HG03378 (cell line): ENCODE measurements around the gene SBF2.
"Not testable (repeated sequence)": the region's sequence is repeated elsewhere in the genome, so short reads cannot be mapped to it uniquely, and the experiment has no call there.

Source experiments
- ATAC-seq: cut with Tn5 transposase; IDR thresholded peaks from one replicate; pipeline ENCODE4 v1.9.1; 2021; ENCODE audit warnings: mild to moderate bottlenecking, moderate library complexity; ENCODE audit not compliant: unreplicated experiment

Gene SBF2

DNA sequence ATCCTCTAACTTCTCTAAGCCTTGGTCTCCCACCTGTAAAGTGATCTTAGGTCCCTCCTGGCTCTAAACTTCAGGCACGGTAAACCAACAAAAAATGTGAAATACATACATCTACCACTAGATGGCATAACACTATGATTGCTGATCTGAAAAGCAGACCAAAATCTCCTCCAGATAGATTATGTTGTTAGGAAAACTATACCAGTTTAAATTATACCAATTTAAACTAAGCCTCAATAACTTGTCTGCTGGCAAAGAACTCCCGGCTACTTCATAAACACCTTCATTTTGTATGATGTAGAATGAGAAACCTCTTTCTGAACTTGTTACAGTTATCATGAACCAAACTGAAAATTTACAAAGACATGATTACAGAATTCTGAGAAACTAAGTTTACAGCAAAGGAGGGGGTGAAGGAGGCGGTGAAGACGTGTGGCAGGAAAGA is 85.9 kb downstream of the SBF2 start:
- no peak for ATAC-seq

DNA sequence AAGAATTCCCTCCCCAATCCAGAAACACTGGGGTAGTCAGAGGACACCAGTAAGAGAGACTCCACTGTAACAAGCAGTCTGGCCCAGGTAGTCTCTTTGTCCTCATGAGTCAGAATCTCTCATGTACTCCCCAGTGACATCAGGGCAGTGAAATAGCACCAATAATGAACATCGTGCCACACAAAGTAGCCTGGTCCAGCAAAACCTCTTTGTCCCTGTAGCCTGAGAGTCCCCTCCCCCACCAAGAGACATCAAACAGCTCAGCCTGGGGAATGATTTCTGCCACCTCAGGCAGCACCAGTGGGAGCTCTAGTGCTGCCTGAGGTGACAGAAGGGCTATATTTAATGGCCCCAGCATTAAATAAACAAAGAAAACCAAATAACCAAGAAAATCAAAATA is 88.1 kb downstream of the SBF2 start:
- ATAC-seq: no peak

DNA sequence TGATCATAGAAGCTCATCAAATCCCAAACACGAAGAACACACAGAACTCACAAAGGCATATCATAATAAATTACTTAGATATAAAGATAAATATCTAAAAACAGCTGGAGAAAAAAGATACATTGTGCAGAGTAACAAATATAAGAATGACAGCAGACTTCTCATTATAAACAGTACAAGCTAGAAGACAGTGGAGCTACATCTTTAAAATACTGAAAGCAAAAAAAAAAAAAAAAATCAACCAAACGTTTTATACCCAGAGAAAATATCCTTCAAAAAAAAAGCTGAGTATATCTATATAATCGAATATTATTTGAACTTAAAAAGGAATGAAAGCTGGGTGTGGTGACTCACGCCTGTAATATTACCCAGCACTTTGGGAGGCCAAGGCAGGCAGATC is 90.0 kb downstream of the SBF2 start:
- ATAC-seq: no peak

DNA sequence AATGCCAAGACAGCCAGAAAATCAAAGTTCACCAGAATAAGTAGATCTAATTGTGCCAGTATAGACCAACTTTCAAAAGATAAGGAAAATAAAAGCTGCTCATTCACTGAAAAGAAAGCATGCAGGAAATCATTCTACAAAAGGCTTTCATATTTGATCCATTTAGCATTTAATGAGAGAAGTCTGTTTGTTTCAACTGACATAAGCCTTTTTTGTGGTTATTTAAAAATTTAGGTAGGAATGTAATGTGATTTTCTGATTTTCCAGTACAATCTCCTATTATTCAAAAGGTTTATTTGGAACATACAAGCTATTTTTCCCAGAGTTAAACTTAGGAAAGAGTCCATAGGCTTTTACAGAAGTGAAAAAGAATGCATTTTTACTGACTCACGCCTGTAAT is 92.7 kb downstream of the SBF2 start:
- no peak for ATAC-seq

DNA sequence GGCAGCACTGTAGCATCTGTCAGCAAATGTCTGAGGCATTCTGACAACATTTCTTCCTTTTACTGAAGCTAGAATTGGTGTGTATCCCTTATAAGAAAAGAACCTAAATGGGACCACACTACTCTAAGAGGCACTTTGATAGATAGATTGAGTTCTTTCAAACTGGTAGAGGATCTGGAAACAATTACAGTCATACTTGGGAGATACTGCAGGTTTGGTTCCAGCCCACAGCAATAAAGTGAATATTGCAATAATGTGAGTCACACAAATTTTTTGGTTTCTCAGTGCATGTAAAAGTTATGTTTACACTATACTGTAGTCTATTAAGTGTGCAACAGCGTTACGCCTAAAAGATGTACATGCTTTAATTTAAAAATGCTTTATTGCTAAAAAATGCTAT is 96.9 kb downstream of the SBF2 start:
- no peak for ATAC-seq

DNA sequence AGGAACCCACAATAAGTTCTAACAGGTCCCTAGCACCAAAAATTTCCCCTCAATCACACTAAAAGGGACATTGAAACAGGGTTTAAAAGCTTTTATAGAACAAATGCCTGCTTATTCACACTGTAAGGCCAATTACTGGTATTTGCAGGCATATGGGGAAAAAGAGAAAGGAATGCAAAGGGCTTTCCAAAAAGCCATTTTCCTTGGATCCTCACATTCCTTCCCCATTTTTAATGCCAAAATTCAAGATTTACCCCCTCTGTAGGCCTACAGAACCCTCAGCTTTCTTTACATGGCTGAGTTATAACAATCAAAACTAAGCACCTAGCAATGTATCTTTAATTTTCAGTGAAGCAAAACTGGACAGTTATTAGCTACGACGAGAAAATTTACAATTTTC is 102.0 kb downstream of the SBF2 start:
- no peak for ATAC-seq

DNA sequence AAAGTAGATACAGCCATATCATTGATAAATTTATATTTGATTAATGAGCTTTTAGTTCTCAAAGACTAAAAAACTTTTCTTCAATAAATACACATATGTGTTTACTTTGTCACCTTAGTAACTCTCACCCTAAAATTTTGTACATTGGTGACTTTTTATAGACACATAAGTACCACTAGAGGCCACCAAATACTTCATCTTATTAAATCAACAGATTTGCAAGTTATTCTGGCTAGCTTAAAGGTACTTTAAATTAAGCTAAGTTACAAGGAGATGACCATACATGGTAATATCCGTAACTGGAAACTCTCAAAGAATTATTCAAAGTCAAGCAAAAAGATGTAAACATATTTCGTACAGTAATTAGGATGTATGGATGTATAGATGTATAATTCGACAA is 112.2 kb downstream of the SBF2 start:
- ATAC-seq: no peak

DNA sequence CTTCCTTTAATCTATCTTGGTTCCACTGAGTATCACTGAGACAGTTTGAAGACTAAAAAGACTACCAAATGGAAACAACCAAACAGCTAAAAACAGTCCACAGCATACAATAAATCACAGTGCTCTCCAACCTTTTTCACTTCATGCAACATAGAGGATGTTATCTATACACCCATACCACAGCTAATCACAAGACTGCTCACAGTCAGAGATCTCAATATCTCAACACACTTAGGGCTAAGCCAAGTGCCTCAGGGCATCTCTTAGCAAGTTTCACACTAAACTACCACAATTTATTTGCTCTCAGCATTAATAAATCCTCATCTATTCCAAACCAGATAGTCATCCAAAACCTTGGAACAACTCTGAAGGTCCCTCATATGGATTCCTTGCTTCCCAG is 129.4 kb downstream of the SBF2 start:
- no peak for ATAC-seq

DNA sequence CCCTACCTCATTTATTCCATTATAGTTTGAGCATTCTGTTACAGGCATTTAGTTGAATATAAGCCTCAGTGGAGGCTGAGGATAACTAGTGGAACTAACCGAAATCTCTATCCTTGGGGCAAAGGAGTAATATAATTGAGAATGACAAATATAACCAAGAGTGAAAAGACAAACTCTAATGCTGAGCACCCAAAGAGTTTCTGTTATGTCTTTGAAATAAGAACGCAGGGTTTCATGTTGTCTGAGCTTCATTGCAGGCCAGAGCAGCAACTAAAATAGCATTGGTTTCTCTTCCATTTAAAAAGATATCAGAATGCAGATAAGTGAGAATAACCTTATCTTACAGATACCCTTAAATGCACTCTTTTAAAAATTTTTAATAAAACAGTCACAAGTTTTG is 131.8 kb downstream of the SBF2 start:
- ATAC-seq: no peak

DNA sequence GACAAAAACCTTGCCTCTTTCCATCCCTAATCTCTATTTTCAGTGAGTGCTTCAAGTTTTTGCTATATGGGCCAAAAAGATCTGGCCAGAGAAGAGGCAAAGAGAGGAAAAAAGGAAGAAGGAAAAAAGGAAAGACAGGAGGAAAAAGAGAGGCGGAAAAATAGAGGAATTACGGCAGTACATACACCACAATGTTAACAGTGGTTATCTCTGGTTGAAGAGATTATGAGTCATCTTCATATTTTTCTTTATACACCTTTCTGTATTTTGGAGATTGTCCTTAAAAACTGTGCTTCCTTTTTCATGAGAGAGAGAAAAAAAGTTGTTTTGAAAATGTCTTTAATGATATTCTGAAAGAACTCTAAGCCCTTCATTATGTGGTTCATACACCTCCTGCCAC is 133.7 kb downstream of the SBF2 start:
- no peak for ATAC-seq

DNA sequence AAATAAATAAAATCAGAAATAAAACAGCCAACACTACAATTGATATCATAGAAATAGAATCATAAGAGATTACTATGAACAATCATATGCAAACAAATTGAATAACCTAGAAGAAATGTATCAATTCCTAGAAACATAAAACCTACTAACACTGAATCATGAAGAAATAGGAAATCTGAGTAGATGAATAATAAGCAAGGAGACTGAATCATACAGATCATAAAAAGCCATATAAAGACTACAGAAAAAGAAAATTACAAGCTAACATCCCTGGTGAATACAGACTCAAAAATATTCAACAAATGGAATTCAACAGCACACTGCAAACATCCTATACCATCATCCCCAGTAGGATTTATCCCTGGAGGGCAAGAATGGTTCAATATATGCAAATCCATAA is 135.6 kb downstream of the SBF2 start:
- no peak for ATAC-seq

DNA sequence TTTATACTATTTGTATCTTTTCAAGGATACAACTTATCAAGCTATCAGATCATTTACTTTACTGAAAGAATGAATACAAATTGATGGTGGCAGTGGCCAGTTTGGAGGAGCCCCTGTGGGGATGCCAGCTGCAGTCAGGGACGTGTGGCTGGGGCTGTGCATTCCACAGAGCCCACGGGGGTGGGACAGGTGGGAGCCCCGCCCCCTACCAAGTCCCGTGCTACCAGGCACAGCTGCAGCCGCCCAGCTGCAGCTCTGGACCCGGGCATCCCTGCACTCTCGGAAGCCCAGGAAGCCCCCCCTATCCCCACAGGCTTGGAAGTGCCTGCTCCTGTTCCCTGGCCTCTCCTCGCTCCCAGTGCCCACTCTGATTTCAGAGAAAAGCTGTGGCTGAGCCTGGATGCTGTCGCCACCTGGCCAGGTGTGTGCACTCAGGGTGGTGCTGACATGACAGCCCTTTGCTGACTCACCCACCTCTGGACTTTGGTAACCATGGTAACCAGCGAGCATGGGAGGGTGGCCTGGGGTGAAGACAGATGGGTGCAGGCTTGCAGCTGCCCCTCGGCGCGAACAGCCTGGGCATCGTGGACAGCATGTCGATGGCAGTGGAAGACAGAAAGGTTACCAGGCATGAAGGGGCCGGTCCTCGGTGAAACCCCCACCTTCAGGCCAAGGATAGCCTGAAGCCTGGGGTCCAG is 138.1 kb downstream of the SBF2 start:
- no peak for ATAC-seq

DNA sequence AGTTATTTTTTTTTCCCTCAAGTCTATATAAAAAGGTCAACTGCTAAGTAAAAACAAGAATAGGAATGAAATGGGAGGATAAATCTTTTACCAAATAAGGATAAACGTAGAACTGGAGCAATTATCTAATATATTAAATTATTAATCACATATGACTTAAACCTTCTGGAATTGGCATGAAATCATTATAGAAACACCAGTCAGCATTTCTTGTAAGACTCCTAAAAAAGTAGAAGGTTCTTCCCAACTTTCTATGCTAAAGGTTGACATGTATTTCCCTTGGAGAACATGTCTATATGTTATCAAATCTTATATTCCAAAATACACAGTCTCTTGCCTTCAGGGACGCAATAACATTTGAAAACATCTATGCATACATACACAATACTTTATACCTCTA is 143.2 kb downstream of the SBF2 start:
- ATAC-seq: no peak

DNA sequence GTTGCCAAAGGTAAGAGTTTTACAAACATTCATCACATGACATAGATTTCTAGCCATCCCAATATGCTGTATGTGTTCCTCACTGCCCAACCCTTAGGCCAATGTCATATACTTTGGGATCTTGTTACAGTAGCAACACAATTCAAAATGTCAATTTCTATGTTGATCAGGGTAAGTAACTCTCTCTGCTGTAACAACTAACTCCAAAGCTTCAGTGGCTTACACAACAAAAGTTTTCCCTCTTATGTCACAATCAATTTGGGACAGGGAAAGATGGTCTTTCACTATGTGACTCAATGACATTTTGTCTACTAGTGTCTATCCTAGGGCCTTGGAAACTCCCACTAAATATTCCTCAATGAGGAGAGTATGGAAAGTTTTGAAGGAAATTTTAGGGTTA is 144.5 kb downstream of the SBF2 start:
- no peak for ATAC-seq

DNA sequence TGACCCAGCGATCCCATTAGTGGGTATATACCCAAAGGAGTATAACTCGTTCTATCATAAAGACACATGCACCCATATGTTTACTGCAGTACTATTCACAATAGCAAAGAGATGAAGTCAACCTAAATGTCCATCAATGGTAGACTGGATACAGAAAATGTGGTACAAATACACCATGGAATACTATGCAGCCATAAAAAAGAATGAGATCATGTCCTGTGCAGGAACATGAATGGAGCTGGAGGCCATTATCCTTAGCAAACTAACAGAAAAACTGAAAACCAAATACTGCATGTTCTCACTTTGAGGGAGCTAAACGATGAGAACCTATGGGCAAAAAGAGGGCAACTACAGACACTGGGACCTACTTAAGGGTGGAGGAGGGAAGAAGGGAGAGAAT is 146.8 kb downstream of the SBF2 start:
- no peak for ATAC-seq

DNA sequence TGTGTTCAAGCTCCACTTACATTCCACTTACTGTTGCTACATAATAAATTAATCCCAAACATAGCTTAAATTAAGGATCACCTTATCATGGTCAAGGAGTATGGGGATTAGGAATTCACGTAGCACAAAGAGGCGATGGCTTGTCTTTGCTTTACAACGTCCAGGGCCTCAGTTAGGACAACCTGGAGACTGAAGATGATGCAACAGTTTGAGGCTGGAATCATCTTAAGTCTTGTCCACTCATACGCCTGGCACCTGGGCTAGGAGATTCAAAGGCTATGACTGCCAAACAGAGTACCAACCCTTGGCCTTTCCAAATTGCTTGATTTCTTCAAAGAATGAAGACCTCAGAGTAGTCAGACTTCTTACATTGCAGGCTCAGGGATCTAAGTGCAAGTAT is 149.1 kb downstream of the SBF2 start:
- no peak for ATAC-seq

DNA sequence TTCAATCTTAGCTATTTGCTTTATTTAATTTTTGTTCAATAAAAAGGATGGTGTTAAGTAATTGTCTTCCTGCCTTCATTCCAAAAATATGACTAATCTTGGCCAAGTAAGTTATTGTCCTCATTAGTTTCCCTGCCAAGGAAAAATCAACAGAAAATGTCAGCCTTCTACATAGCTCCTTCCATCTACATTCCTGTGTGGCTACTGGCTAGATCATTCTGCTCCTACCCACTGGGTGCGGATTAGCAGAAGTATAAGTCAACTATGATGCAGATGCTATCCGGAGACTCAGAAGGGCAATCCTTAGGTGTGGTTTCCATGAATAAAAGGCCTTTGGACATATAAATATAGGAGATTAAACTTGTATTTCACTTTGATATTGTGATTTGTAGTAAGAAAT is 154.4 kb downstream of the SBF2 start:
- ATAC-seq: no peak

DNA sequence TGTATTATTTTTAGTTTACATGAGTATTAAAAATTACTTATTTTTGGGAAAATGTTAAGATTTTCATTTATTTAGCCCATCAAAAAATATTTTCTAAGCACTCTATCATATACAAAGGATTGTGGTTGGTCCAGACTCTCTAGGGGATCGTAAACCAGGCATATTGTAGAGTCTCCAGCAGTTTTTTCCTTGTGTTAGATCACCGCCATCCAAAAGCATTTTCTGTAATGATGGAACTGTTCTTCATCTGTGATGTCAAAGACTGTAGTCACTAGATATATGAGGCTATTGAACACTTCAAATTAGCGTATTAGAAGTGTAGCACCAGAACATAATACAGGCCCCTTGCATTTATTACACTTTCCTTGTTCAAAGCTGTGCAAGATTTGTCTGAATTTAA is 154.9 kb downstream of the SBF2 start:
- ATAC-seq: no peak

DNA sequence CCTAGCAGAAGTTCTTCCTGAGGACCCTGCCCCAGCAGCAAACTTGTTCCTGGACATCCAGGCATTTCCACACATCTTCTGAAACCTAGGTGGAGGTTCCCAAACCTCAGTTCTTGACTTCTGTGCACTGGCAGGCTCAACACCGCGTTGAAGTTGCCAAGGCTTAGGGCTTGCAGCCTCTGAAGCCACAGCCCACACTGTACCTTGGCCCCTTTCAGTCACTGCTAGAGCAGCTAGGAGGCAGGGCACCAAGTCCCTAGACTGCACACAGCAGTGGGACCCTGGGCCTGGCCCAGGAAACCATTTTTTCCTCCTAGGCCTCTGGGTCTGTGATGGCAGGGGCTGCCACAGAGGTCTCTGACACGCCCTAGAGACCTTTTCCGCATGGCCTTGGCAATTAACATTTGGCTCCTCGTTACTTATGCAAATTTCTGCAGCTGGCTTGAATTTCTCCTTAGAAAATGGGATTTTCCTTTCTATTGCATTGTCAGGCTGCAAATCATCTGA is 159.0 kb downstream of the SBF2 start:
- no peak for ATAC-seq

DNA sequence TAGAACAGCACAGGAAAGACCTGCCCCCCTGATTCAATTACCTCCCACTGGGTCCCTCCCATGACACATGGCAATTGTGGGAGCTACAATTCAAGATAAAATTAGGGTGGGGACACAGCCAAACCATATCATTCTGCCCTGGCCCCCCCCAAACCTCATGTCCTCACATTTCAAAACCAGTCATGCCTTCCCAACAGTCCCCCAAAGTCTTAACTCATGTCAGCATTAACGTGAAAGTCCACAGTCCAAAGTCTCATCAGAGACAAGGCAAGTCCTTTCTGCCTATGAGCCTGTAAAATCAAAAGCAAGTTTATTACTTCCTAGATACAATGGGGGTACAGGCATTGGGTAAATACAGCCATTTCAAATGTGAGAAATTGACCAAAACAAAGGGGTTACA is 159.8 kb downstream of the SBF2 start:
- ATAC-seq: not testable (repeated sequence)

DNA sequence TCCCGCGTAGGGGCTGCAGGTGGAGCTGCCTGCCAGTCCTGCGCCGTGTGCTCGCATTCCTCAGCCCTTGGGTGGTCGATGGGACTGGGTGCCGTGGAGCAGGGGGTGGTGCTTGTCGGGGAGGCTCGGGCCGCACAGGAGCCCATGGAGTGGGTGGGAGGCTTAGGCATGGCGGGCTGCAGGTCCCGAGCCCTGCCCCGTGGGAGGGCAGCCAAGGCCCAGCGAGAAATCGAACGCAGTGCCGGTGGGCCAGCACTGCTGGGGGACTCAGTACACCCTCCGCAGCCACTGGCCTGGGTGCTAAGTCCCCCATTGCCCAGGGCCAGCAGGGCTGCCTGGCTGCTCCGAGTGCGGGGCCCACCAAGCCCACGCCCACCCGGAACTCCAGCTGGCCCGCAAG is 160.8 kb downstream of the SBF2 start:
- ATAC-seq: not testable (repeated sequence)

DNA sequence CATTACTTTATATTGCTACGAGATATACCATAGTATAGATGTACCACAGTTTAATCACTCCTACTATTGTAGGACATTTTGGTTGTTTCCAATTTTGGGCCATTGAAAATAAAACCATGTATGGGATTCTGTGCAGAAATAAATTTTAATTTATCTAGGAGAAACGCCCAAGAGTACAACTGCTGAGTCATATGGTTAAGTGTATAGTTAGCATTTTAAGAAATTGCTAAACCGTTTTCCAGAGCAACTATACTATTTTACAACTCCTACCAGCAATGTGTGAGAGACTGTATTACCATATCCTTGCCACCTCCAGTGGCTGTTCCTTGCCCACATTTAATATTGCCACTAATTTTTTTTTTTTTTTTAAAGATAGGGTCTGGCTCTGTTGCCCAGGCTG is 163.1 kb downstream of the SBF2 start:
- ATAC-seq: no peak

DNA sequence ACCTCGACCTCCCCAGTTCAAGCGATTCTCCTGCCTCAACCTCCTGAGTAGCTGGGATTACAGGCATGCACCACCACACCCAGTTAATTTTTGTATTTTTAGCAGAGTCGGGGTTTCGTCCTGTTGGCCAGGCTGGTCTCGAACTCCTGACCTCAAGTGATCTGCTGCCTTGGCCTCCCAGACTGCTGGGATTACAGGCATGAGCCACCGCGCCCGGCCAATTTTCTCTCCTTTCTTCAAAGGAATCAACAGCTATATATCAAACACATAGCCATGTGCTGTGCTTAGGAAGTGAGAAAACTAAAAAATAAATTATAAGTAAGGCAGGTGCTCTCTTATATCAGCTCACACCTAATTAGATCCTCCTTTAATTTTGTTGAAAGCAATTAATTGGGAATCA is 164.8 kb downstream of the SBF2 start:
- not testable (repeated sequence) for ATAC-seq
